Spleen (tissue), 11 donors: ENCODE results near the gene SMPDL3A. TPM values are rescaled to one million over a fixed set of nuclear protein-coding genes. Genes with fewer than 3 reads are reported as not detected.
A peak's percentile ranks its signal among the peaks of the same experiment; 100 is the strongest.

ENCODE experiments used
- DNase-seq: peaks from one replicate; pipeline ENCODE4 v3.0.0-alpha.2; 2020
- H3K27ac ChIP-seq, 8 donors: fragments of 200-600 bp; sonication (generic) in 7 of 8; 1 replicate in 4 of 8; 2 replicates in 4 of 8; pipeline versions ENCODE4 v1.5.0 to v1.8.0; 2016 to 2021; ENCODE audit warnings: inconsistent platforms in 4 of 8, mild to moderate bottlenecking in 4 of 8, moderate library complexity in 1 of 8
- H3K27me3 ChIP-seq, 7 donors: fragments of 200-600 bp; sonication (generic) in 6 of 7; replicated peaks in 1 of 7; 1 replicate in 4 of 7; 2 replicates in 3 of 7; pipeline versions ENCODE4 v1.5.0 to v1.8.0; 2016 to 2021; ENCODE audit warnings: inconsistent platforms in 3 of 7, mild to moderate bottlenecking in 1 of 7
- H3K36me3 ChIP-seq, 6 donors: fragments of 200-600 bp; sonication (generic) in 5 of 6; 1 replicate in 4 of 6; 2 replicates in 2 of 6; pipeline versions ENCODE4 v1.5.0 to v1.8.0; 2016 to 2021; ENCODE audit warnings: inconsistent platforms in 2 of 6
- H3K4me1 ChIP-seq, 6 donors: fragments of 200-600 bp; sonication (generic) in 5 of 6; 1 replicate in 3 of 6; 2 replicates in 3 of 6; pipeline versions ENCODE4 v1.5.0 to v1.8.0; 2016 to 2021; ENCODE audit warnings: inconsistent platforms in 3 of 6
- H3K4me3 ChIP-seq, 8 donors: fragments of 200-600 bp; sonication (generic) in 7 of 8; 1 replicate in 4 of 8; 2 replicates in 4 of 8; pipeline versions ENCODE4 v1.5.0 to v1.8.0; 2016 to 2021; ENCODE audit warnings: inconsistent platforms in 4 of 8, mild to moderate bottlenecking in 4 of 8, moderate library complexity in 2 of 8
- H3K9me3 ChIP-seq, 8 donors: fragments of 200-600 bp; sonication (generic) in 7 of 8; 1 replicate in 4 of 8; 2 replicates in 4 of 8; pipeline versions ENCODE4 v1.5.0 to v1.8.0; 2016 to 2021; ENCODE audit warnings: inconsistent platforms in 4 of 8
- POLR2A ChIP-seq, 3 donors: fragments of 450-650 bp; IDR thresholded peaks; one replicate each; pipeline ENCODE4 v1.5.1; 2017; ENCODE audit warnings: antibody characterized with exemption in 3 of 3, mild to moderate bottlenecking in 1 of 3
- POLR2AphosphoS5 ChIP-seq, 3 donors: sonication (generic); formaldehyde crosslinking; IDR thresholded peaks; one replicate each; pipeline ENCODE4 v1.5.1; 2017; ENCODE audit warnings: antibody characterized with exemption in 3 of 3
- WGBS, 5 donors: extraction: QIAGEN DNeasy Blood & Tissue Kit in 3 of 5; methylation state at CpG; one replicate each; pipeline versions ENCODE4 v1.1.5 to v1.1.7; 2013 to 2018; 5-methylcytosine and 5-hydroxymethylcytosine counted together
- intact Hi-C: fragments of 100-400 bp; cut with DNase I; formaldehyde crosslinking; loops from one replicate; pipeline ENCODE4 v1.15.0; 2023; ENCODE audit warnings: low total_unique reads
- polyA plus RNA-seq, 3 donors: library from polyadenylated mRNA; stranded (reverse); fragments of 200-250 nt; gene quantifications; one replicate each; pipeline ENCODE4 v1.2.1, GENCODE V29; 2013
- total RNA-seq, 7 donors: library from RNA; depleted of rRNA in 3 of 7; stranded (reverse); fragments of >200 nt in 3 of 7; fragmentation: NEBNext Ultra II Directional in 4 of 7; extraction: Animal tissue kit (Norgen Biotek cat#: 25700) in 4 of 7; gene quantifications; one replicate each; pipeline versions ENCODE4 v1.1.0 to v1.2.1, GENCODE V29; 2016 to 2021
- TF ChIP-seq, protein P1 (sequence below), 11 experiments: fragments of 200-600 bp in 7 of 11; fragments of 450-650 bp in 4 of 11; sonication (generic) in 4 of 11; IDR thresholded peaks in 8 of 11; conservative IDR thresholded peaks in 3 of 11; 1 replicate in 7 of 11; 2 replicates in 4 of 11; pipeline versions ENCODE4 v1.4.0 to v1.8.0; 2016 to 2021; ENCODE audit warnings: antibody characterized with exemption in 11 of 11, inconsistent platforms in 4 of 11, mild to moderate bottlenecking in 1 of 11
- donor health status: healthy with polysubstance abuse.
- donor health status: DM: no; HTN: no; CAD: no; lungs with moderate emphysema.
- donor health status: DM: no; HTN: no; CAD: no.
- donor health status: Bipolar disorder and iron deficiency.
- donor health status: healthy.
- donor health status: DM: no; HTN: no; CAD: no.
- donor health status: DM: yes; HTN: yes; CAD: no.

The SMPDL3A gene
- total and polyA plus RNA-seq, 10 donors, result 7.2 to 64.8 (median 34.1) TPM

DNA sequence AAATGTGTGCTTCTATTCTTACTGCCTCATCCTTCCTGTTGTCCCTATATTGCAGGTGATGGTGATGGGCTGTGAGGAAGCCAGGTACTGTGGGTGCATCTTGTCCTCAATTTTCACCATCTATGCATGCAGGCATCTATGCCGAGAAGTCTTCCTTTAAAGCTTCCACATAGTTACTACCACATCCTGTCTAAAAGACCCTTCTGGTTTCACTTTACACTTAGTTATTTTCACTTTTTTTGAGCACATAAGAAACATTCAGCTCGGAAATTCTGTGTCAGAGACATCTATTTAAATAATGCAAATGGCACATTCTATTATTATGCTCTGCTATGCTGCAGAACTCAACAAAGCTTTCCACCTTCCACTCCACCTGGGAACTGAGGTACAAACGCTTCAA is 37.7 kb upstream of the SMPDL3A start:
- Histone ChIP-seq H3K36me3 (no peaks in the 10 kb centered on the region), H3K9me3 (no peaks in the 10 kb centered on the region), H3K4me3 (peak overlapping the region in 1 of 8 donors; percentile 15), H3K27me3 (no peaks in the 10 kb centered on the region), H3K27ac (peak overlapping the region in 5 of 8 donors; percentile 4 to 62 (median 46)), H3K4me1 (peaks cover 0 to 42% (median 17%) of the 10 kb centered on the region in 6 donors)
- no peak for DNase-seq
- WGBS, 5 donors, result 21 to 36% (median 27%) methylated on average over 3 of the region's 3 CpGs
- intact Hi-C loops, result no loop called here
- TF ChIP-seq, protein P1, sequence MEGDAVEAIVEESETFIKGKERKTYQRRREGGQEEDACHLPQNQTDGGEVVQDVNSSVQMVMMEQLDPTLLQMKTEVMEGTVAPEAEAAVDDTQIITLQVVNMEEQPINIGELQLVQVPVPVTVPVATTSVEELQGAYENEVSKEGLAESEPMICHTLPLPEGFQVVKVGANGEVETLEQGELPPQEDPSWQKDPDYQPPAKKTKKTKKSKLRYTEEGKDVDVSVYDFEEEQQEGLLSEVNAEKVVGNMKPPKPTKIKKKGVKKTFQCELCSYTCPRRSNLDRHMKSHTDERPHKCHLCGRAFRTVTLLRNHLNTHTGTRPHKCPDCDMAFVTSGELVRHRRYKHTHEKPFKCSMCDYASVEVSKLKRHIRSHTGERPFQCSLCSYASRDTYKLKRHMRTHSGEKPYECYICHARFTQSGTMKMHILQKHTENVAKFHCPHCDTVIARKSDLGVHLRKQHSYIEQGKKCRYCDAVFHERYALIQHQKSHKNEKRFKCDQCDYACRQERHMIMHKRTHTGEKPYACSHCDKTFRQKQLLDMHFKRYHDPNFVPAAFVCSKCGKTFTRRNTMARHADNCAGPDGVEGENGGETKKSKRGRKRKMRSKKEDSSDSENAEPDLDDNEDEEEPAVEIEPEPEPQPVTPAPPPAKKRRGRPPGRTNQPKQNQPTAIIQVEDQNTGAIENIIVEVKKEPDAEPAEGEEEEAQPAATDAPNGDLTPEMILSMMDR (IDR thresholded peaks at IDR 0.05 in 8 of 11, conservative IDR thresholded peaks at IDR 0.05 in 3 of 11), result no peak
- TF ChIP-seq POLR2AphosphoS5 (IDR thresholded peaks at IDR 0.05) (no peak), POLR2A (IDR thresholded peaks at IDR 0.05) (no peak)

DNA sequence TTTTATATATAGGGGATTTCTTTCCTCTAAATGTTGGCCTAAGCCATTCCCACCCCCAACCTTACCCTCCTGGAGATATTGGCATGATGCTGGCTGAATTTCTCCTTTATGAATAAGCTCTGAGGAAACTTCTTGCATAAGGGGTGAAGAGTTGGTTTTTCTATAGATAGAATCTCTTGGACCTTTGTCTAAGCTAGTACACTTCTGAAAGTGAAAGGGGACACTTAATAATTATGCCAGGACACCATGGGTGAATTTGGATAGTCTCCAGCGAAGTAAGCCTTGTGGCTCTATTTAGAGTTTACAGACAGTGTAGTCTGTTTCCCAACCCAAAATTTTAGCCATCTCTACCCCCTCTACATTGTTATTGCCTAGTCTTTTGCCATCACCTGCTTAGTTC is 36.6 kb upstream of the SMPDL3A start:
- no peaks in the 10 kb centered on the region for H3K27me3 ChIP-seq
- H3K4me3 ChIP-seq, result no peak overlapping the region
- H3K36me3 ChIP-seq, result no peaks in the 10 kb centered on the region
- H3K4me1 ChIP-seq, result peaks cover 0 to 42% (median 17%) of the 10 kb centered on the region in 6 donors
- intact Hi-C loops, result no loop called here
- no peak for DNase-seq
- 27 to 77% (median 52%) methylated on average over 1 of the region's 1 CpG for WGBS, 5 donors
- peak overlapping the region in 4 of 8 donors; percentile 41 to 62 (median 58) for H3K27ac ChIP-seq
- no peaks in the 10 kb centered on the region for H3K9me3 ChIP-seq
- no peak for TF ChIP-seq POLR2AphosphoS5 (IDR thresholded peaks at IDR 0.05)
- no peak for TF ChIP-seq POLR2A (IDR thresholded peaks at IDR 0.05)
- TF ChIP-seq, protein P1 (IDR thresholded peaks at IDR 0.05 in 8 of 11, conservative IDR thresholded peaks at IDR 0.05 in 3 of 11), result no peak

GRCh38 chr6:122753000-122753687 is 35.9 kb upstream of the SMPDL3A start:
- no peak for DNase-seq
- 75 to 91% (median 87%) methylated on average over 10 of the region's 10 CpGs for WGBS, 5 donors
- Histone ChIP-seq H3K4me1 (peaks cover 0 to 42% (median 17%) of the 10 kb centered on the region in 6 donors), H3K27ac (peak overlapping the region in 4 of 8 donors; percentile 41 to 62 (median 58)), H3K27me3 (no peaks in the 10 kb centered on the region), H3K4me3 (peak overlapping the region in 2 of 8 donors; percentile 9 to 42), H3K36me3 (no peaks in the 10 kb centered on the region), H3K9me3 (no peaks in the 10 kb centered on the region)
- TF ChIP-seq POLR2A (IDR thresholded peaks at IDR 0.05), result no peak
- TF ChIP-seq, protein P1 (IDR thresholded peaks at IDR 0.05 in 8 of 11, conservative IDR thresholded peaks at IDR 0.05 in 3 of 11), result no peak
- TF ChIP-seq POLR2AphosphoS5 (IDR thresholded peaks at IDR 0.05), result no peak
- intact Hi-C loops, result no loop called here

DNA sequence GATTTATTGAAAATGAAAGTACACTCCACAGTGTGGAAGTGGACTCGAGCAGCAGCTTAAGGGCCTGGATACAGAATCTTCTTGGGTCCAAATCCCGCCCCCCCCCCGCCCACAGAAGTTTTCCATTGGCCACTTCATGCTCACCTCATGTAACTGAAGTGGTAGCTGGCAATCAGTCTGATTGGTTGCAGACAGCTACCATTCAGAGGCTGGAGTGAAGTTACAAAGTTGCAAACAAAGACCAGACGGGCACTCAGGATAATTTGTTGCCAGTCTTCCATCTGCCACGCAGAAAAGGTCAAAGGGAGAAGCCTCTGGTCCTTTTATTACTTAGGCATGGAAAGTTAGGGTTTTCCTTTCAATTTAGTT is 35.4 kb upstream of the SMPDL3A start:
- H3K36me3 ChIP-seq, result no peaks in the 10 kb centered on the region
- H3K27ac ChIP-seq, result peak overlapping the region in 4 of 8 donors; percentile 41 to 62 (median 58)
- H3K9me3 ChIP-seq, result no peaks in the 10 kb centered on the region
- H3K4me3 ChIP-seq, result peak overlapping the region in 2 of 8 donors; percentile 9 to 42
- WGBS, 5 donors, result 62 to 75% (median 69%) methylated on average over 4 to 5 of the region's 5 CpGs
- no peaks in the 10 kb centered on the region for H3K27me3 ChIP-seq
- no peak for DNase-seq
- TF ChIP-seq POLR2AphosphoS5 (IDR thresholded peaks at IDR 0.05), result no peak
- TF ChIP-seq, protein P1 (IDR thresholded peaks at IDR 0.05 in 8 of 11, conservative IDR thresholded peaks at IDR 0.05 in 3 of 11), result no peak
- intact Hi-C loops, result no loop called here
- peaks cover 0 to 42% (median 17%) of the 10 kb centered on the region in 6 donors for H3K4me1 ChIP-seq
